Activated CD8-positive, alpha-beta memory T cell treated with anti-CD3 and anti-CD28 coated beads for 24 hours (primary cell): Measurements from ENCODE around the gene CD226.
A peak's percentile ranks its signal among the peaks of the same experiment; 100 is the strongest.
"Not testable (repeated sequence)": the region's sequence is repeated elsewhere in the genome, so short reads cannot be mapped to it uniquely, and the experiment has no call there.

Source experiments
- DNase-seq: peaks from one replicate; pipeline ENCODE4 v3.0.0-alpha.2; 2020

Gene CD226

DNA sequence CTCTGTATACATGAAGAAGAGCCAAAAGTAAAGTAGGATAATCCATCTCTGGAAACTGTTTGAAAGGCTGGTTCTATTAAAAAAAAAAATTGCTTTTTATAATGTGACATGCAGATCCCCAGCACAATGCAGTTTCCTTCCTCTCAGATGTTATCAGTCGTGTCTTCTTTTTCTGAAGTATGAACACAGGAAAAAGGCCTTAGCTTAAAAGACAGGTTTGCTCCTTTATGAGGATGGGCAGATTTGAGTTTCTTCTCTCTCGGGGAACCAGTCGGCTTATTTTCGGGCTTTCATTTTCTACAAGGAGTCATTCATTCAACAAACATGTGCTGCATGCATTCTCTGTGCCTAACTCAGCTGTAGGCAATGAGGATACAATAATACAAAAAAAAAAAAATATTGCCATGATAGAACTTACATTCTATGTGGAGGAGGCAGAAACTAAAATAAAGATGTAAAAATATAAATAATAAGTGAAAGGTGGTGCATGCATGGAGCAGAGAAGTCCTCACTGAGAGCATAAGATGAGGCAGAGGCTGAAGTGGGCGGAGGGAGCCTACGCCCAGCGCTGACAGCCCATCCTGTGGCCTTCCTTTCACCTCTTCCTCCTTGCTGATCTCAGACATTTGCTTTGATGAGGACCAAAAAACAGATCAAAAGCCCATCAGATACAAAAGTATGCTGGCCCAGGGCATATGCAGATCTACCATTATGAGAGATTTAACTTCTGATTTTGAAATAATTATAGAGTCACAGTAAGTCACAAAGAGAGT, at the start of gene CD226:
Gene CD226 (minus strand): TSS at position 513 of the 773 bp plus-strand sequence. CDS start 467 bp downstream, at position 46.
- DNase-seq: peak; percentile 61

DNA sequence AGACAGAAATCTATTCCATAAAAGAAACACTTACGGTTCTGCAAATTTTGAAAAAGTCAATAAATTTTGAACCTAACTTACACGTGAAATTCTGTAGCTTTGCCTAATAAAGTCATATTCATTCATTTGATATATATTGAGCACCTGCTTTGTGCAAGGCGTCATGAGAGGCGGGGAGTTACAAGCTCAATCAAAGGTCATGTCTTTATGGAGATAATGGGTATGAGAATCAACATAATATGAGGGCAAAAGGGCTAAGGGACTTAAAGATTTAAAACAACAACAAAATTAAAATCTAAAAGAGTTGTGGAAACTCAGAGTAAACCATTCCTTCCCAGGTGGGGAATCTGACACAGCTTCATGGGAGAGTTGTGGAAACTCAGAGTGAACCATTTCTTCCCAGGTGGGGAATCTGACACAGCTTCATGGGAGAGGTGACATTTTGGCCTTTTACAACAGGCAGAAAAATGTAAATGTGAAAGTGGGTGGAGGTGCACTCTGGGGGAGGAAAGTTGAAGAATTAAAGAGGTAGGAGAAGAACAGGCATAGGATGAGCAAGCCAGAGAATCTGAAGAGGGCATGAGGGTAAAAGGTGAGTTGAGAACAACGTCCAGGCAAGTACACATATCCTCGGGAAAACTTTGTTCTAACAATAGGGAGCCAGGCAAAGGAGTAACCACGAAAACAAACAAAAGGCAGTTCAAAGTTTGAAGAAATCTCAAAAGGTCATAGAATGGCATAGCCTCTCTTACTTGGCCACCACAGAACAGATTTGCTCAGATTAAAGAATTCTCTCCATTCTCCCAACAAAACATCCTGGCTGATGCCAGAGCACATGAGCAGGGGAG, 49.5 kb upstream of the CD226 start:
- no peak for DNase-seq

DNA sequence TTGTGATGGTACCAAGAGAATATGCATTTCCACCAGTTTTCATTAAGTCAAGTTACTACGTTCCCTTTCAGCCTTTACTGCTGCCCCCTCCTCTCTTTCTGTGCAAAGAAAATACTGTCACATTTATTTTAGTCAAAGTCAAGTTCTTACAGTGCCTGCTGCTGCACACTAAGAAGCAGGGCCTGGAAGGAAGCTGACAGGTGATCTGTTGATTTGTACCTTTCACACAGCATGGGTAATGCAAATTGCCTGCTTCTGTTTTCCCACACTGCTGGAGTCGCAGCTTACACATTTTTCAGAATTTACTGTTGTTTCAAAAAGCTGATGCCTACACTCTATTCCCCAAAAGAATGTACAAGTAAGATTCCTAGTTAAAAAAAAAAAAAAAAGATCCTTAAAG, 48.7 kb upstream of the CD226 start:
- DNase-seq: no peak

GRCh38 chr18:69995774-69996173, 48.1 kb upstream of the CD226 start:
- no peak for DNase-seq

DNA sequence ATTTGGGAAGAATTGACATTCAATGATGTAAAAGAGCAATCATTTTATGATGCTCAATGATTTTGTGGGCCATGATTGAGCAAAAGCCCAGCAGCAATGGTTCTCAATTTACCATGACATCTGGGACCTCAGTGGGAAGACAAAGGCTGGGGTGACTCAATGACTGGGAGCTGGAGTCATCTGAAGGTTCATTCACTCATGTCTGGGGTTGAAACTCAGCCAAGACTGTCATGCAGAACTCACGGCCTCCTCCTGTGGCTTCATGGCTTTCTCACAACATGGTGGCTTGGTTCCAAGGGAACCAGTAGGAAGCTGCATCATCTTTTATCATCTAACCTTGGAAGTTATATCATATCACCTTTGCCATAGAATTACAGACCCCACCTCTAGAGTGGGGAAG, 45.1 kb upstream of the CD226 start:
- no peak for DNase-seq

GRCh38 chr18:69987870-69988269, 40.2 kb upstream of the CD226 start:
- DNase-seq: no peak

- no peak for DNase-seq
Measured at GRCh38 chr18:69985239-69985638, 37.6 kb upstream of the CD226 start.

- no peak for DNase-seq
Measured at GRCh38 chr18:69982417-69982816, 34.7 kb upstream of the CD226 start.

DNA sequence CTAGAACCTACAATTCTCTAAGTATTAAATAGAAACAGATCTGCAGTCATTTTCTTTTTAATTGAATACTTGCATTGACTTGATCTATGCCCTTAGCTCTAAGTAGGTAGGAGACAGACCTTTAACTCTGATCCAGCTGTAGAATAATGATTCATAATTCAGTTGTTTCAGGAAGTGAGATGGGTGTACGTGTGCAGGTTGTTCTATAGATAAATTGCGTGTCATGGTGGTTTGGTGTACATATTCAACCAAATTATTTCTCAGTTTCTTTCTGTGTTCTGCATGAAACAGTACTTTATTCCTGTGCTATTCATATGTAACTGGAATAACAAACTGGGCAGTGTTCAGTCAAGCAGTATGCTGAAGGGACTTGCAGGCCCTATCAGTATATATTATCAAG, 34.3 kb upstream of the CD226 start:
- no peak for DNase-seq

- no peak for DNase-seq
Measured at GRCh38 chr18:69980982-69981804, 33.5 kb upstream of the CD226 start.

GRCh38 chr18:69980509-69980908, 32.8 kb upstream of the CD226 start:
- DNase-seq: no peak

DNA sequence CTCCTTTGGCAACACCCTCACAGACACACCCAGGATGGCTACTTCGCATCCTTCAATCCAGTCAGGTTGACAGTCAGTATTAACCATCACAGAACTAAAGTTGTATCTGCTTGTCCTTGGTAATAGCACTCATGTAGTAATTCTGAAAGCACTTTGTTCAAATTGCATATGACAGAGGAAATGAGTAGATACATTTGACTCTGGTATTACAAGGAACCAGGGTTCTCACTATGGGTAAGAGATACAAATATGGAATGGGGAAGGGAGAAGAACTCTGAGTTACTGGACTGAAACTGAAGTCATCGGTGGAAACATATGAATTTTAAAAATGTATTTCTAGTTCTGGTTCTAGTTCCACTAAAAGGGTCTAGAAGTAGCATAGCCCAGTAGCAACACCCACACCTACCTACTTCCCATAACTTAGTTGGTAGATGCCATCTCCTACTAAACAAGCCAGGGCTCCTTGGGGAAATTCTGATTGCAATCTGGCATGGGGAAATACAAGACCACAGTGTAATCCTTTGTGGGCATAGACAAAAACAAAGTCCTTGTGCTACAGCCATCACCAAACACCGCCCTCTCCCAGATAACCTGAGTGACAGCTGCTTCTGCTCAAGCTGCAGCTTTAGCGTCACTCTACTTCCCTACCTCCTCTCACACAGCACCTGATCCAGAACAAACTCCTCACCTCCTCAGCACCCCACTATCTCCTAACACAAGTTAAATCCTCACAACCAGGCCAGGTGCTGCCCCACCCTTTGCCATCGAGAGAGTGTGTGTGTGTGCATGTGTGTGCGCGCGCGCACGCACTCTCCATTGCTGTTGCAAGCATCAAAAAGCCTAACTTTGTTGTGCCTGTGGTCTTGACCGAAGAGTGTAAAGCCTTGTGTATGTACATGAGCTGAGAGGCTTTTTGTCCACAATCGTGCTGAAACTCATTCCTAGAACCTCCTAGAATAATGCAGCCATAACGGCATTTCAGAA, 31.4 kb upstream of the CD226 start:
- peak; percentile 52 for DNase-seq

- not testable (repeated sequence) for DNase-seq
Measured at GRCh38 chr18:69975294-69975693, 27.6 kb upstream of the CD226 start.

DNA sequence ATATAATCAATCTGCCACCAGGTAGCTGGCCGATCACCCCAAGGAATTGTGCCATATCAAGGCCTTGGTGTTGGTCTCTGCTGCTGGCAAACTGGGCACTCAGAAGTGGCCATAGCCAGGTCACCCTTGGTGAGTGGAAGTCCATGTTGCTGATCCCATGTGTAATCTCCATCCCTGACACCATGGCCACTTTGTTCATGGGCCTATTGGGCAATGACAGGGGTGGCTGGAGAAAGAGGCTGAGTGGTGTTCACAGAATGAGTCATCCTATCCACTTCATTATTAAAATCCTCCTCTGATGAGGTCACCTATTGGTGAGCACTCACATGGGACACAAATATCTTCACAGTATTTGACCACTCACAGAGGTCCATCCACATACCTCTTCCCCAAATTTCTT, 26.7 kb upstream of the CD226 start:
- DNase-seq: no peak

DNA sequence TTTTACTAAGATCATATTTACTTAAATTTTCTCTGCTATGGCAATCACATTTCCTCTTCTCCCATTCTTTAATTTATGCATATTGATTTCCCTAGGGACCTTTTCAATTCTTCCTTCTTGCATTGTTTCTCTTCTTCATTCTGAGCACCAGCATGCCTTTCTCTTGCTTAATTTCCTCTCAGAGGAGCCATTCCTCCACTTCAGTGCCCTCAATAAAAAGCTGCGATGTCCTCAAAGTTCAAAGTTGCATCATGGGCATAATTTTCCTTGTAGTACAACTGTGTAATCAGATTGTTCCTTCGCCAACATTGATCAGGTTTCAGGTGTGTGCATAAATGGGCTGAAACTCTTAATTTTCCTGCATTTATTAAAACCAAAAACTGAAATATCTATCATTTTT, 21.8 kb upstream of the CD226 start:
- DNase-seq: no peak

DNA sequence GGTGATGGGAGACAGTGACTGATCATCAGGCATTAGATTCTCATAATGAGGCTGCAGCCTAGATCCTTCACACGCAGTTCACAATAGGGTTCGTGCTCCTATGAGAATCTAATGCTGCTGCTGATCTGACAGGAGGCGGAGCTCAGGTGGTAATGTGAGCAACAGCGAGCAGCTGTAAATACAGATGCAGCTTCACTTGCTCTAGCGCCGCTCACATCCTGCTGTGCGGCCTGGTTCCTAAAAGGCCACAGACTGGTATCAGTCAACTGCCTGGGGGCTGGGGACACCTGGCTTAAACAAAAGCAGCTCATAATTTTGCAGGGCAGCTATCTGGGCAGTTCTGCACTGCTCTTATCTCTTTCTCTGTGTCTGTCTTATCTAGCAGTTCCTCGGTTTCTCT, 20.4 kb upstream of the CD226 start:
- DNase-seq: no peak

GRCh38 chr18:69963196-69963595, 15.5 kb upstream of the CD226 start:
- DNase-seq: no peak

DNA sequence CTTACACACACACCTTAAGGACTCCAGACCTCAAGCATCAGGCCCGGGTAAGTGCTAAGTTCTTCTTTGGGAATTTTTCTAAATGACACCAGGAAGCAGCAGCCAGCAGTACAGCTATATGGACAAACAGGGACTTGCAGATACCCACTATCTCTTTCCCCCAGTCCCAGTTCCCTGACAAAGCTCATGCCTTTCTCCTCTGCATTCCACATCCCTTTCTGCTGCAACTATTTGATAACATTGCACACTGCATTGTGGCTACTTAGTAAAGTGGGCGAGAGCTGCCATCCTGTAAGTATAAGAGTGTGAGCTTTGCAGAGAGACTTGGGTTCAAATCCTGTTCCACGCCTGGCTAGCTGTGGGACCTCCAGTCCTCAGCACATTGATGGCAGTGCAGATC, 14.0 kb upstream of the CD226 start:
- no peak for DNase-seq

- DNase-seq: no peak
Measured at GRCh38 chr18:69958422-69958821, 10.7 kb upstream of the CD226 start.

DNA sequence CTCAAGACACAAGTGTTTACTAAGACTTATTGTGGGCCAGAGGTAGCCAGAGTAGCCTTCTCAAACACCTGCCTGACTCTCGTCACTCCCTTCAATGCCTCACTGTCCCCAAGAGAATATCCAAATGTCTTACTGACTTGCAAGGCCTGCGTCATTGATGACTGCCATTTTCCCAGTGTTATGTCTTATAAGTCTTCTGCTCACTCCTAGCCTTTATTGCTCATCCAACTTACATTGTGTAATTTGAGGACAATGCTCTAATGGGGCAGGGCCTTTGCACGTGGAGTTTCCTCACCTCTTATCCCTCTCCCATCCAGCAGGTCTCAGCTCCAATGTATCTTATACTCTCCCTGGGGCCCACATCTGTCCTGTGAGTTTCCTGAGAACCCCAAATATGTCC, 10.1 kb upstream of the CD226 start:
- DNase-seq: no peak

GRCh38 chr18:69956665-69957620, 9.3 kb upstream of the CD226 start:
- DNase-seq: peak; percentile 78
